WTC11 (cell line): ENCODE data around the gene HELZ. TPM values are rescaled to one million over a fixed set of nuclear protein-coding genes. Genes with fewer than 3 reads are reported as not detected.

Experiments
- ATAC-seq: fragments of 200-7000 bp; cut with Tn5 transposase; 2 replicates; pipeline ENCODE4 v1.10.0; 2021; ENCODE audit warnings: mild to moderate bottlenecking, moderate library complexity
- CTCF ChIA-PET: fragments of 300-600 bp; sonication (Branson Sonifier 250); formaldehyde crosslinking; loops from one replicate; lab custom pipeline; 2021; ENCODE audit warnings: antibody characterized with exemption; lab: Charles Lee
- POLR2A ChIA-PET: fragments of 350-600 bp; sonication (Branson Sonifier 250); formaldehyde crosslinking; loops from one replicate; lab custom pipeline; 2021; ENCODE audit warnings: antibody characterized with exemption; lab: Charles Lee
- DNase-seq: peaks from one replicate; pipeline ENCODE4 v3.0.0; 2021; ENCODE audit warnings: low spot score
- H3K27ac Mint-ChIP-seq: 2 replicates; pipeline ENCODE4 v1.8.0; 2021; ENCODE audit warnings: mixed read lengths
- H3K27me3 Mint-ChIP-seq: 2 replicates; pipeline ENCODE4 v1.8.0; 2021; ENCODE audit warnings: low read depth, mild to moderate bottlenecking, moderate library complexity, mixed read lengths
- H3K36me3 Mint-ChIP-seq: 2 replicates; pipeline ENCODE4 v1.8.0; 2021; ENCODE audit warnings: mixed read lengths
- H3K4me1 Mint-ChIP-seq: 2 replicates; pipeline ENCODE4 v1.8.0; 2022; ENCODE audit warnings: mixed read lengths
- H3K4me3 Mint-ChIP-seq: 2 replicates; pipeline ENCODE4 v1.8.0; 2021; ENCODE audit warnings: mild to moderate bottlenecking, moderate library complexity, mixed read lengths
- H3K9me3 Mint-ChIP-seq: 2 replicates; pipeline ENCODE4 v1.8.0; 2021; ENCODE audit warnings: mixed read lengths
- FOXK1 ChIP-seq: sonication (generic); formaldehyde crosslinking; IDR thresholded peaks from 2 replicates; pipeline ENCODE4 v1.8.0; 2022; ENCODE audit warnings: mild to moderate bottlenecking, moderate library complexity, missing genetic modification reagents
- JUN ChIP-seq: sonication (generic); formaldehyde crosslinking; IDR thresholded peaks from 2 replicates; pipeline ENCODE4 v1.8.0; 2023; ENCODE audit warnings: mild to moderate bottlenecking, missing genetic modification reagents
- RELA ChIP-seq: sonication (generic); formaldehyde crosslinking; IDR thresholded peaks from 2 replicates; pipeline ENCODE4 v1.8.1; 2022; ENCODE audit warnings: missing genetic modification reagents, mild to moderate bottlenecking, borderline replicate concordance
- ZNF219 ChIP-seq: sonication (generic); formaldehyde crosslinking; IDR thresholded peaks from 2 replicates; pipeline ENCODE4 v1.8.0; 2023; ENCODE audit warnings: missing genetic modification reagents, mild to moderate bottlenecking, borderline replicate concordance
- ZNF263 ChIP-seq: sonication (generic); formaldehyde crosslinking; IDR thresholded peaks from 2 replicates; pipeline ENCODE4 v1.8.1; 2022; ENCODE audit warnings: low read depth, mild to moderate bottlenecking, moderate library complexity, missing genetic modification reagents
- ZNF671 ChIP-seq: fragments of 250-450 bp; sonication (Bioruptor Pico); IDR thresholded peaks from 2 replicates; pipeline ENCODE4 v1.8.0; 2021; ENCODE audit warnings: mild to moderate bottlenecking
- total RNA-seq: library from RNA; stranded (reverse); gene quantifications from 3 replicates; pipeline ENCODE4 v1.2.3, GENCODE V29; 2021
- TF ChIP-seq, protein P1 (sequence below): sonication (generic); formaldehyde crosslinking; IDR thresholded peaks from 2 replicates; pipeline ENCODE4 v1.8.0; 2023; ENCODE audit warnings: missing genetic modification reagents, mild to moderate bottlenecking, borderline replicate concordance
- TF ChIP-seq, protein P2 (sequence below): sonication (generic); formaldehyde crosslinking; conservative IDR thresholded peaks from 2 replicates; pipeline ENCODE4 v1.8.1; 2023; ENCODE audit warnings: mild to moderate bottlenecking, low read depth, missing genetic modification reagents, moderate library complexity
- TF ChIP-seq, protein P3 (sequence below): sonication (generic); formaldehyde crosslinking; IDR thresholded peaks from 2 replicates; pipeline ENCODE4 v1.8.1; 2023; ENCODE audit warnings: mild to moderate bottlenecking, missing genetic modification reagents
- TF ChIP-seq, protein P4 (sequence below): sonication (generic); formaldehyde crosslinking; IDR thresholded peaks from 2 replicates; pipeline ENCODE4 v1.8.1; 2022; ENCODE audit warnings: low read depth, mild to moderate bottlenecking, moderate library complexity, missing genetic modification reagents, borderline replicate concordance
- TF ChIP-seq, protein P5 (sequence below): sonication (generic); formaldehyde crosslinking; IDR thresholded peaks from 2 replicates; pipeline ENCODE4 v1.8.1; 2023; ENCODE audit warnings: mild to moderate bottlenecking, missing genetic modification reagents
- TF ChIP-seq, protein P6 (sequence below): sonication (generic); formaldehyde crosslinking; IDR thresholded peaks from 2 replicates; pipeline ENCODE4 v1.8.1; 2023; ENCODE audit warnings: mild to moderate bottlenecking, missing genetic modification reagents, borderline replicate concordance
- TF ChIP-seq, protein P7 (sequence below): fragments of 250-450 bp; sonication (Bioruptor Pico); IDR thresholded peaks from 2 replicates; pipeline ENCODE4 v1.9.0; 2021; ENCODE audit warnings: mild to moderate bottlenecking, borderline replicate concordance
- TF ChIP-seq, protein P8 (sequence below): sonication (generic); formaldehyde crosslinking; conservative IDR thresholded peaks from 2 replicates; pipeline ENCODE4 v1.8.1; 2022; ENCODE audit warnings: mild to moderate bottlenecking, missing genetic modification reagents

The HELZ gene
- total RNA-seq, 1 experiment from 2014 or later: 49.1 TPM

DNA sequence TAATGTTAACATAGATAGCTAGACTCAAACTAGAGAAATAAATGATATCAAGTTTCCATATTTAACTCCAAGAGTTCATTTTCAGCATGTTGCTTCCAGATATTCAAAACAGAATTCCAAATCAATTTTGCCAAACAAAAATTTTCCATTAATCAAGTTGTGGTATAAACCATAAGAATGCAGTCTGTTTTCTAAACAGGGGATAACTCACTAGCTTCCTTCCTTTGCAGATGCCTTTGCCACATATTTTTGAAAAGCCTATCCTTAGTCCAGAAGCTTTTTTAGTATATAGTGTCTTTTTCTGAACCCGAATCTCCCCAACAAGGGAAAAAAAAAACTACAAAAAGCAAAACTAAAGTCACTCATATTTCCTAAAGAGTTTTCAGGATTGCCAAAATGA is 61.5 kb downstream of the HELZ start (continued):
- TF ChIP-seq, protein P1, sequence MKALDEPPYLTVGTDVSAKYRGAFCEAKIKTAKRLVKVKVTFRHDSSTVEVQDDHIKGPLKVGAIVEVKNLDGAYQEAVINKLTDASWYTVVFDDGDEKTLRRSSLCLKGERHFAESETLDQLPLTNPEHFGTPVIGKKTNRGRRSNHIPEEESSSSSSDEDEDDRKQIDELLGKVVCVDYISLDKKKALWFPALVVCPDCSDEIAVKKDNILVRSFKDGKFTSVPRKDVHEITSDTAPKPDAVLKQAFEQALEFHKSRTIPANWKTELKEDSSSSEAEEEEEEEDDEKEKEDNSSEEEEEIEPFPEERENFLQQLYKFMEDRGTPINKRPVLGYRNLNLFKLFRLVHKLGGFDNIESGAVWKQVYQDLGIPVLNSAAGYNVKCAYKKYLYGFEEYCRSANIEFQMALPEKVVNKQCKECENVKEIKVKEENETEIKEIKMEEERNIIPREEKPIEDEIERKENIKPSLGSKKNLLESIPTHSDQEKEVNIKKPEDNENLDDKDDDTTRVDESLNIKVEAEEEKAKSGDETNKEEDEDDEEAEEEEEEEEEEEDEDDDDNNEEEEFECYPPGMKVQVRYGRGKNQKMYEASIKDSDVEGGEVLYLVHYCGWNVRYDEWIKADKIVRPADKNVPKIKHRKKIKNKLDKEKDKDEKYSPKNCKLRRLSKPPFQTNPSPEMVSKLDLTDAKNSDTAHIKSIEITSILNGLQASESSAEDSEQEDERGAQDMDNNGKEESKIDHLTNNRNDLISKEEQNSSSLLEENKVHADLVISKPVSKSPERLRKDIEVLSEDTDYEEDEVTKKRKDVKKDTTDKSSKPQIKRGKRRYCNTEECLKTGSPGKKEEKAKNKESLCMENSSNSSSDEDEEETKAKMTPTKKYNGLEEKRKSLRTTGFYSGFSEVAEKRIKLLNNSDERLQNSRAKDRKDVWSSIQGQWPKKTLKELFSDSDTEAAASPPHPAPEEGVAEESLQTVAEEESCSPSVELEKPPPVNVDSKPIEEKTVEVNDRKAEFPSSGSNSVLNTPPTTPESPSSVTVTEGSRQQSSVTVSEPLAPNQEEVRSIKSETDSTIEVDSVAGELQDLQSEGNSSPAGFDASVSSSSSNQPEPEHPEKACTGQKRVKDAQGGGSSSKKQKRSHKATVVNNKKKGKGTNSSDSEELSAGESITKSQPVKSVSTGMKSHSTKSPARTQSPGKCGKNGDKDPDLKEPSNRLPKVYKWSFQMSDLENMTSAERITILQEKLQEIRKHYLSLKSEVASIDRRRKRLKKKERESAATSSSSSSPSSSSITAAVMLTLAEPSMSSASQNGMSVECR (CRISPR knock-in tag): no peak
- TF ChIP-seq RELA (CRISPR knock-in tag) (no peak), FOXK1 (CRISPR knock-in tag) (no peak)
- TF ChIP-seq, protein P2, sequence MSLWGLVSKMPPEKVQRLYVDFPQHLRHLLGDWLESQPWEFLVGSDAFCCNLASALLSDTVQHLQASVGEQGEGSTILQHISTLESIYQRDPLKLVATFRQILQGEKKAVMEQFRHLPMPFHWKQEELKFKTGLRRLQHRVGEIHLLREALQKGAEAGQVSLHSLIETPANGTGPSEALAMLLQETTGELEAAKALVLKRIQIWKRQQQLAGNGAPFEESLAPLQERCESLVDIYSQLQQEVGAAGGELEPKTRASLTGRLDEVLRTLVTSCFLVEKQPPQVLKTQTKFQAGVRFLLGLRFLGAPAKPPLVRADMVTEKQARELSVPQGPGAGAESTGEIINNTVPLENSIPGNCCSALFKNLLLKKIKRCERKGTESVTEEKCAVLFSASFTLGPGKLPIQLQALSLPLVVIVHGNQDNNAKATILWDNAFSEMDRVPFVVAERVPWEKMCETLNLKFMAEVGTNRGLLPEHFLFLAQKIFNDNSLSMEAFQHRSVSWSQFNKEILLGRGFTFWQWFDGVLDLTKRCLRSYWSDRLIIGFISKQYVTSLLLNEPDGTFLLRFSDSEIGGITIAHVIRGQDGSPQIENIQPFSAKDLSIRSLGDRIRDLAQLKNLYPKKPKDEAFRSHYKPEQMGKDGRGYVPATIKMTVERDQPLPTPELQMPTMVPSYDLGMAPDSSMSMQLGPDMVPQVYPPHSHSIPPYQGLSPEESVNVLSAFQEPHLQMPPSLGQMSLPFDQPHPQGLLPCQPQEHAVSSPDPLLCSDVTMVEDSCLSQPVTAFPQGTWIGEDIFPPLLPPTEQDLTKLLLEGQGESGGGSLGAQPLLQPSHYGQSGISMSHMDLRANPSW (CRISPR knock-in tag): no peak
- TF ChIP-seq, protein P3, sequence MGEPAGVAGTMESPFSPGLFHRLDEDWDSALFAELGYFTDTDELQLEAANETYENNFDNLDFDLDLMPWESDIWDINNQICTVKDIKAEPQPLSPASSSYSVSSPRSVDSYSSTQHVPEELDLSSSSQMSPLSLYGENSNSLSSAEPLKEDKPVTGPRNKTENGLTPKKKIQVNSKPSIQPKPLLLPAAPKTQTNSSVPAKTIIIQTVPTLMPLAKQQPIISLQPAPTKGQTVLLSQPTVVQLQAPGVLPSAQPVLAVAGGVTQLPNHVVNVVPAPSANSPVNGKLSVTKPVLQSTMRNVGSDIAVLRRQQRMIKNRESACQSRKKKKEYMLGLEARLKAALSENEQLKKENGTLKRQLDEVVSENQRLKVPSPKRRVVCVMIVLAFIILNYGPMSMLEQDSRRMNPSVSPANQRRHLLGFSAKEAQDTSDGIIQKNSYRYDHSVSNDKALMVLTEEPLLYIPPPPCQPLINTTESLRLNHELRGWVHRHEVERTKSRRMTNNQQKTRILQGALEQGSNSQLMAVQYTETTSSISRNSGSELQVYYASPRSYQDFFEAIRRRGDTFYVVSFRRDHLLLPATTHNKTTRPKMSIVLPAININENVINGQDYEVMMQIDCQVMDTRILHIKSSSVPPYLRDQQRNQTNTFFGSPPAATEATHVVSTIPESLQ (CRISPR knock-in tag): no peak
- TF ChIP-seq, protein P4, sequence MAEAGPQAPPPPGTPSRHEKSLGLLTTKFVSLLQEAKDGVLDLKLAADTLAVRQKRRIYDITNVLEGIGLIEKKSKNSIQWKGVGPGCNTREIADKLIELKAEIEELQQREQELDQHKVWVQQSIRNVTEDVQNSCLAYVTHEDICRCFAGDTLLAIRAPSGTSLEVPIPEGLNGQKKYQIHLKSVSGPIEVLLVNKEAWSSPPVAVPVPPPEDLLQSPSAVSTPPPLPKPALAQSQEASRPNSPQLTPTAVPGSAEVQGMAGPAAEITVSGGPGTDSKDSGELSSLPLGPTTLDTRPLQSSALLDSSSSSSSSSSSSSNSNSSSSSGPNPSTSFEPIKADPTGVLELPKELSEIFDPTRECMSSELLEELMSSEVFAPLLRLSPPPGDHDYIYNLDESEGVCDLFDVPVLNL (CRISPR knock-in tag): no peak
- TF ChIP-seq, protein P5, sequence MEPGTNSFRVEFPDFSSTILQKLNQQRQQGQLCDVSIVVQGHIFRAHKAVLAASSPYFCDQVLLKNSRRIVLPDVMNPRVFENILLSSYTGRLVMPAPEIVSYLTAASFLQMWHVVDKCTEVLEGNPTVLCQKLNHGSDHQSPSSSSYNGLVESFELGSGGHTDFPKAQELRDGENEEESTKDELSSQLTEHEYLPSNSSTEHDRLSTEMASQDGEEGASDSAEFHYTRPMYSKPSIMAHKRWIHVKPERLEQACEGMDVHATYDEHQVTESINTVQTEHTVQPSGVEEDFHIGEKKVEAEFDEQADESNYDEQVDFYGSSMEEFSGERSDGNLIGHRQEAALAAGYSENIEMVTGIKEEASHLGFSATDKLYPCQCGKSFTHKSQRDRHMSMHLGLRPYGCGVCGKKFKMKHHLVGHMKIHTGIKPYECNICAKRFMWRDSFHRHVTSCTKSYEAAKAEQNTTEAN (CRISPR knock-in tag): no peak

DNA sequence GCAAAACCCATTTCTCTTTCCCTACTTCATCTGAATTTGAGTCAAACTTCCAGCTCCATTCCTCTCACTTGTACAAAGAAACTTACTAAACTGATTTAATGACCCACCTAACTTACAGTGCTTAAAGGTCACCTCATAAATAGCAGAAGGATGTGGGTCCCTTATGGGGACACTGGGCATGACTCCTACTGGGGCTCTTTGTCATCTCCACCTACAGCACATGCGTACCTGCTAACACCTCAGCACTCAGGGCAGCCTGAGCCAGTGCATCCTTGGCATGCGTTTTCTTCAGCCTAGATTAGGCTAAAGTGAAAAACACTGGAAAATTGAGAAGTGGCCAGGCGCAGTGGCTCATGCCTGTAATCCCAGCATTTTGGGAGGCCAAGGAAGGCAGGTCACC is 63.2 kb downstream of the HELZ start:
- CTCF ChIA-PET: no interaction called here
- H3K27me3 Mint-ChIP-seq: no peaks in the 10 kb centered on the region
- peaks cover 8% of the 10 kb centered on the region for H3K36me3 Mint-ChIP-seq
- POLR2A ChIA-PET: no interaction called here
- H3K4me1 Mint-ChIP-seq: no peaks in the 10 kb centered on the region
- ATAC-seq (no peak), DNase-seq (no peak)
- no peak overlapping the region; the same call in 1 of the 2 replicates for H3K27ac Mint-ChIP-seq
- no peaks in the 10 kb centered on the region for H3K9me3 Mint-ChIP-seq
- no peak overlapping the region for H3K4me3 Mint-ChIP-seq
- TF ChIP-seq, protein P6, sequence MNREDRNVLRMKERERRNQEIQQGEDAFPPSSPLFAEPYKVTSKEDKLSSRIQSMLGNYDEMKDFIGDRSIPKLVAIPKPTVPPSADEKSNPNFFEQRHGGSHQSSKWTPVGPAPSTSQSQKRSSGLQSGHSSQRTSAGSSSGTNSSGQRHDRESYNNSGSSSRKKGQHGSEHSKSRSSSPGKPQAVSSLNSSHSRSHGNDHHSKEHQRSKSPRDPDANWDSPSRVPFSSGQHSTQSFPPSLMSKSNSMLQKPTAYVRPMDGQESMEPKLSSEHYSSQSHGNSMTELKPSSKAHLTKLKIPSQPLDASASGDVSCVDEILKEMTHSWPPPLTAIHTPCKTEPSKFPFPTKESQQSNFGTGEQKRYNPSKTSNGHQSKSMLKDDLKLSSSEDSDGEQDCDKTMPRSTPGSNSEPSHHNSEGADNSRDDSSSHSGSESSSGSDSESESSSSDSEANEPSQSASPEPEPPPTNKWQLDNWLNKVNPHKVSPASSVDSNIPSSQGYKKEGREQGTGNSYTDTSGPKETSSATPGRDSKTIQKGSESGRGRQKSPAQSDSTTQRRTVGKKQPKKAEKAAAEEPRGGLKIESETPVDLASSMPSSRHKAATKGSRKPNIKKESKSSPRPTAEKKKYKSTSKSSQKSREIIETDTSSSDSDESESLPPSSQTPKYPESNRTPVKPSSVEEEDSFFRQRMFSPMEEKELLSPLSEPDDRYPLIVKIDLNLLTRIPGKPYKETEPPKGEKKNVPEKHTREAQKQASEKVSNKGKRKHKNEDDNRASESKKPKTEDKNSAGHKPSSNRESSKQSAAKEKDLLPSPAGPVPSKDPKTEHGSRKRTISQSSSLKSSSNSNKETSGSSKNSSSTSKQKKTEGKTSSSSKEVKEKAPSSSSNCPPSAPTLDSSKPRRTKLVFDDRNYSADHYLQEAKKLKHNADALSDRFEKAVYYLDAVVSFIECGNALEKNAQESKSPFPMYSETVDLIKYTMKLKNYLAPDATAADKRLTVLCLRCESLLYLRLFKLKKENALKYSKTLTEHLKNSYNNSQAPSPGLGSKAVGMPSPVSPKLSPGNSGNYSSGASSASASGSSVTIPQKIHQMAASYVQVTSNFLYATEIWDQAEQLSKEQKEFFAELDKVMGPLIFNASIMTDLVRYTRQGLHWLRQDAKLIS (CRISPR knock-in tag): no peak
- TF ChIP-seq, protein P7, sequence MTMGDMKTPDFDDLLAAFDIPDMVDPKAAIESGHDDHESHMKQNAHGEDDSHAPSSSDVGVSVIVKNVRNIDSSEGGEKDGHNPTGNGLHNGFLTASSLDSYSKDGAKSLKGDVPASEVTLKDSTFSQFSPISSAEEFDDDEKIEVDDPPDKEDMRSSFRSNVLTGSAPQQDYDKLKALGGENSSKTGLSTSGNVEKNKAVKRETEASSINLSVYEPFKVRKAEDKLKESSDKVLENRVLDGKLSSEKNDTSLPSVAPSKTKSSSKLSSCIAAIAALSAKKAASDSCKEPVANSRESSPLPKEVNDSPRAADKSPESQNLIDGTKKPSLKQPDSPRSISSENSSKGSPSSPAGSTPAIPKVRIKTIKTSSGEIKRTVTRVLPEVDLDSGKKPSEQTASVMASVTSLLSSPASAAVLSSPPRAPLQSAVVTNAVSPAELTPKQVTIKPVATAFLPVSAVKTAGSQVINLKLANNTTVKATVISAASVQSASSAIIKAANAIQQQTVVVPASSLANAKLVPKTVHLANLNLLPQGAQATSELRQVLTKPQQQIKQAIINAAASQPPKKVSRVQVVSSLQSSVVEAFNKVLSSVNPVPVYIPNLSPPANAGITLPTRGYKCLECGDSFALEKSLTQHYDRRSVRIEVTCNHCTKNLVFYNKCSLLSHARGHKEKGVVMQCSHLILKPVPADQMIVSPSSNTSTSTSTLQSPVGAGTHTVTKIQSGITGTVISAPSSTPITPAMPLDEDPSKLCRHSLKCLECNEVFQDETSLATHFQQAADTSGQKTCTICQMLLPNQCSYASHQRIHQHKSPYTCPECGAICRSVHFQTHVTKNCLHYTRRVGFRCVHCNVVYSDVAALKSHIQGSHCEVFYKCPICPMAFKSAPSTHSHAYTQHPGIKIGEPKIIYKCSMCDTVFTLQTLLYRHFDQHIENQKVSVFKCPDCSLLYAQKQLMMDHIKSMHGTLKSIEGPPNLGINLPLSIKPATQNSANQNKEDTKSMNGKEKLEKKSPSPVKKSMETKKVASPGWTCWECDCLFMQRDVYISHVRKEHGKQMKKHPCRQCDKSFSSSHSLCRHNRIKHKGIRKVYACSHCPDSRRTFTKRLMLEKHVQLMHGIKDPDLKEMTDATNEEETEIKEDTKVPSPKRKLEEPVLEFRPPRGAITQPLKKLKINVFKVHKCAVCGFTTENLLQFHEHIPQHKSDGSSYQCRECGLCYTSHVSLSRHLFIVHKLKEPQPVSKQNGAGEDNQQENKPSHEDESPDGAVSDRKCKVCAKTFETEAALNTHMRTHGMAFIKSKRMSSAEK (CRISPR knock-in tag): no peak
- TF ChIP-seq JUN (CRISPR knock-in tag): no peak
- no peak for TF ChIP-seq ZNF263 (CRISPR knock-in tag)
- TF ChIP-seq RELA (CRISPR knock-in tag): no peak
- TF ChIP-seq ZNF219: no peak
- no peak for TF ChIP-seq ZNF671 (CRISPR knock-in tag)
- TF ChIP-seq, protein P8, sequence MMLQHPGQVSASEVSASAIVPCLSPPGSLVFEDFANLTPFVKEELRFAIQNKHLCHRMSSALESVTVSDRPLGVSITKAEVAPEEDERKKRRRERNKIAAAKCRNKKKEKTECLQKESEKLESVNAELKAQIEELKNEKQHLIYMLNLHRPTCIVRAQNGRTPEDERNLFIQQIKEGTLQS (CRISPR knock-in tag): no peak
